HFF-Myc (cell line): ENCODE results near the gene MAGI1.

Source experiments
- DNase-seq: peaks from one replicate; pipeline ENCODE4 v3.0.0-alpha.2; 2011; ENCODE audit warnings: low read depth; ENCODE audit errors: extremely low read depth
- H3K4me3 ChIP-seq: replicated peaks from 2 replicates; pipeline ENCODE4 v1.5.1; 2011; ENCODE audit warnings: low read depth, mild to moderate bottlenecking, control low read depth, low read length
- CTCF ChIP-seq: IDR thresholded peaks from 2 replicates; pipeline ENCODE4 v1.5.1; 2012; ENCODE audit warnings: mild to moderate bottlenecking, low read depth, low read length, control low read depth; ENCODE audit errors: missing control alignments

Gene MAGI1

DNA sequence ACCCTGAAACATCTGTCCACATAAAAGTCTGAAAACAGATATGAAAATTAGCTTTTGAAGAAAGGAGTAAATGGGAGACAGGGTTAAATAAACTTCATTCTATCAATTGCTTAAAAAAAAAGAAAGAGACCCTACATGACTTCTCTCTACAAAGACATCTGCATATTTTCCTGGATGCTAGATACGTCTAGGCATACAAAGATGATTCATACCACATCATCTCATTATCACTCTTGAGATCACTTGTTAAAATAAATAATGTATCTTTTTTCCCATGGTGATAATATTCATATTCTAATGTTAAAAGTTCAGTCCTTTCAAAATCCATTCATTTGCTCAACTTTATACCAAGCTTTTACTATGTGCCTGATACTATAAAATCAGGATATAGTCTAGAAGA, 295.8 kb downstream of the MAGI1 start:
- DNase-seq = no peak
- no peak overlapping the region for H3K4me3 ChIP-seq
- no peak for TF ChIP-seq CTCF

GRCh38 chr3:65741540-65741939, 297.2 kb downstream of the MAGI1 start:
- no peak for TF ChIP-seq CTCF
- H3K4me3 ChIP-seq = no peak overlapping the region
- DNase-seq = no peak

- TF ChIP-seq CTCF = no peak
- DNase-seq = no peak
Observed at GRCh38 chr3:65739901-65740541, 298.7 kb downstream of the MAGI1 start.

GRCh38 chr3:65734792-65735191, 303.9 kb downstream of the MAGI1 start:
- no peak for TF ChIP-seq CTCF
- no peak overlapping the region for H3K4me3 ChIP-seq
- DNase-seq = no peak

More at GRCh38 chr3:65739901-65740541, 298.7 kb downstream of the MAGI1 start:
- H3K4me3 ChIP-seq = no peak overlapping the region

DNA sequence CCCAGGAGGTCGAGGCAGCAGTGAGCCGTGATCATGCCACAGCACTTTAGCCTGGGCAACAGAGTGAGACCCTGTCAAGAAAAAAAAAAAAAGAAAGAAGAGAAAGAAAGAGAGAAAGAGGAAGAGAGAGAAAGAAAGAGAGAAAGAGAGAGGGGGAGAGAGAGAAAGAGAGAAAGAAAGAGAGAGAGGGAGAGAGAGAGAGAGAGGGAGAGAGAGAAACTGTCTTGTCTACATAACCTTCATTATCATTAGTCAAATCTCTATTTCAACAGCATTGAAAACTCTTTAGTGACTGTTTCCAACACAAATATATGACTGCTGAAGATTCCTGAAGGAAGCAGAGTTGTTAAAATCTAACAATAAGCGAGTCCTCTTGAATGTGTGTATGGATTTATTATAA, 304.3 kb downstream of the MAGI1 start:
- TF ChIP-seq CTCF = no peak
- no peak for DNase-seq
- H3K4me3 ChIP-seq = no peak overlapping the region

DNA sequence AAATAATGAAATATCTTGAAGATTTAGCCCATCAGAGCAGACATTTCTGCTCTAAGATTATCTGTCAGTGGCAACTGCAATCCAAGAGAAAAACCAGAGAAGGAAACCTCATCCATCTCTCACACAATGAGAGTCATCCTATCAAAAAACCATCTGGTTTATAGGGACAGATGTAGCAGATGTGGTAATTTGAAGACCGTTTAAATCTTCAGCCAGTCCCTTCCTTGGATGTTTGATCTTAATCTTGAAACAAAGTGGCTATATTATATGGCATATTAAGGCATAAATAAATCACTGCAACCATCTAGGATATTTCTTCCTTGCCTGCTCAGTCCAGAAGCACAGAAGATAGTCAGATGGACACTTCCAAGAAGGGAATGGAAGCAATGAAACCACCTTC, 305.3 kb downstream of the MAGI1 start:
- no peak overlapping the region for H3K4me3 ChIP-seq
- TF ChIP-seq CTCF = no peak
- DNase-seq = no peak
